GM21737 (cell line): Measurements from ENCODE around the gene ATP6V1E1.

Experiments used
- ATAC-seq: cut with Tn5 transposase; IDR thresholded peaks from one replicate; pipeline ENCODE4 v1.9.1; 2021; ENCODE audit warnings: mild to moderate bottlenecking, moderate library complexity; ENCODE audit not compliant: unreplicated experiment

Gene ATP6V1E1

GRCh38 chr22:17548756-17549035, 79.9 kb downstream of the ATP6V1E1 start:
- no peak for ATAC-seq

DNA sequence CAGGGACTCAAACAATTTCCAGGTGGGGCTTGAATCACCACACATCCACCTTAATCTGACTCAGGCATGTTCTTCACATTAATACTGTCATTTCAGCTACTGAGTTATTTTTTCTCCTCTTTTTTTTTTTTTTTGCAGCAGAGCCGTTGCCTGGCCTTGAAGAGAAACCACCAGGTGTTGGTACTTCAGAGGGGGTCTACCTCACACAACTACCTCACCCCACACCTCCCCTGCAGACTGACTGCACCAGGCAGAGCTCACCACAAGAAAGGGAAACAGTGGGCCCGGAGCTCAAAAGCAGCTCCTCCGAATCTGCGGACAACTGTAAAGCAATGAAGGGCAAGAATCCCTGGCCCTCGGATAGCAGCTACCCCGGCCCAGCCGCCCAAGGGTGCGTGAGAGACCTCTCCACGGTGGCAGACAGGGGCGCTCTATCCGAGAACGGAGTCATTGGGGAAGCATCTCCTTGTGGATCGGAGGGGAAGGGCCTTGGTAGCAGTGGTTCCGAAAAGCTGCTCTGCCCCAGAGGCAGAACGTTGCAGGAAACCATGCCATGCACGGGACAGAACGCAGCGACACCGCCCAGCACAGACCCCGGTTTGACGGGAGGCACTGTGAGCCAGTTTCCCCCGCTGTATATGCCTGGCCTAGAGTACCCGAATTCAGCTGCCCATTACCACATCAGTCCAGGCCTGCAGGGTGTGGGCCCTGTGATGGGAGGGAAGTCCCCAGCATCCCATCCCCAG, 80.4 kb downstream of the ATP6V1E1 start:
- ATAC-seq = no peak

DNA sequence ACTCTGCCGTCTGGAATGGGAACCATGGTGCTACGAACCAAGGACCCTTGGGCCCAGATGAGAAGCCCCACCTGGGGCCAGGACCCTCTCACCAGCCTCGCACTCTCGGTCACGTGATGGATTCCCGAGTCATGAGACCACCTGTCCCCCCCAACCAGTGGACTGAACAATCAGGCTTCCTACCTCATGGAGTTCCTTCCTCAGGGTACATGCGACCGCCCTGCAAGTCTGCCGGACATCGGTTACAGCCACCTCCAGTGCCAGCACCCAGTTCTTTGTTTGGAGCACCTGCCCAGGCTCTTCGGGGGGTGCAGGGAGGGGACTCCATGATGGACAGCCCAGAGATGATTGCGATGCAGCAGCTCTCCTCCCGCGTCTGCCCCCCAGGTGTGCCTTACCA, 86.1 kb downstream of the ATP6V1E1 start:
- no peak for ATAC-seq
